HEK293 (cell line): ENCODE results near the gene SPRR4.

ENCODE experiments used
- ATF2 ChIP-seq: fragments of 450-650 bp; formaldehyde crosslinking; IDR thresholded peaks from 2 replicates; pipeline ENCODE4 v1.5.1; 2016; ENCODE audit warnings: missing biosample characterization, missing genetic modification characterization, low read depth
- CTCF ChIP-seq: fragments of 450-650 bp; formaldehyde crosslinking; IDR thresholded peaks from 2 replicates; pipeline ENCODE4 v1.5.1; 2016; ENCODE audit warnings: missing biosample characterization, missing genetic modification characterization
- MYNN ChIP-seq: fragments of 450-650 bp; formaldehyde crosslinking; IDR thresholded peaks from 2 replicates; pipeline ENCODE4 v1.5.1; 2016; ENCODE audit warnings: missing biosample characterization, missing genetic modification characterization, borderline replicate concordance
- OSR2 ChIP-seq: fragments of 450-650 bp; formaldehyde crosslinking; IDR thresholded peaks from 2 replicates; pipeline ENCODE4 v1.5.1; 2016; ENCODE audit warnings: missing biosample characterization, missing genetic modification characterization
- YY1 ChIP-seq: fragments of 450-650 bp; formaldehyde crosslinking; IDR thresholded peaks from 2 replicates; pipeline ENCODE4 v1.5.1; 2018; ENCODE audit warnings: missing biosample characterization, missing genetic modification characterization
- ZBTB1 ChIP-seq: fragments of 450-650 bp; formaldehyde crosslinking; IDR thresholded peaks from 2 replicates; pipeline ENCODE4 v1.5.1; 2016; ENCODE audit warnings: missing biosample characterization, missing genetic modification characterization
- ZNF350 ChIP-seq: fragments of 450-650 bp; formaldehyde crosslinking; IDR thresholded peaks from 2 replicates; pipeline ENCODE4 v1.5.0; 2017; ENCODE audit warnings: missing biosample characterization, mild to moderate bottlenecking, missing genetic modification characterization
- ZNF521 ChIP-seq: fragments of 450-650 bp; formaldehyde crosslinking; IDR thresholded peaks from 2 replicates; pipeline ENCODE4 v1.5.1; 2017; ENCODE audit warnings: missing biosample characterization, mild to moderate bottlenecking, missing genetic modification characterization
- ZNF558 ChIP-seq: fragments of 450-650 bp; formaldehyde crosslinking; IDR thresholded peaks from 2 replicates; pipeline ENCODE4 v1.5.1; 2016; ENCODE audit warnings: missing biosample characterization, missing genetic modification characterization
- ZNF610 ChIP-seq: fragments of 450-650 bp; formaldehyde crosslinking; IDR thresholded peaks from 2 replicates; pipeline ENCODE4 v1.5.1; 2016; ENCODE audit warnings: missing biosample characterization, missing genetic modification characterization, borderline replicate concordance
- ZNF639 ChIP-seq: fragments of 450-650 bp; formaldehyde crosslinking; IDR thresholded peaks from 2 replicates; pipeline ENCODE4 v1.5.1; 2016; ENCODE audit warnings: missing biosample characterization, missing genetic modification characterization
- ZNF785 ChIP-seq: fragments of 450-650 bp; formaldehyde crosslinking; IDR thresholded peaks from 2 replicates; pipeline ENCODE4 v1.5.1; 2016; ENCODE audit warnings: missing biosample characterization, missing genetic modification characterization
- ZSCAN18 ChIP-seq: fragments of 450-650 bp; formaldehyde crosslinking; IDR thresholded peaks from 2 replicates; pipeline ENCODE4 v1.5.1; 2016; ENCODE audit warnings: missing biosample characterization, missing genetic modification characterization

- TF ChIP-seq CTCF (no peak), ZNF558 (tag by site-specific recombination) (no peak), ZBTB1 (tag by site-specific recombination) (no peak), ZNF610 (tag by site-specific recombination) (no peak), ZNF521 (tag by site-specific recombination) (no peak), ZSCAN18 (tag by site-specific recombination) (no peak), ZNF785 (no peak), ZNF350 (tag by site-specific recombination) (no peak), ATF2 (tag by site-specific recombination) (no peak), ZNF639 (tag by site-specific recombination) (no peak), MYNN (tag by site-specific recombination) (no peak), OSR2 (tag by site-specific recombination) (no peak), YY1 (tag by site-specific recombination) (no peak)
Observed at GRCh38 chr1:152981146-152981871, 10.9 kb downstream of the SPRR4 start.
